ENCODE data around the gene USP16. TPM values are rescaled to one million over a fixed set of nuclear protein-coding genes. Genes with fewer than 3 reads are reported as not detected.
"Not testable (repeated sequence)": the region's sequence is repeated elsewhere in the genome, so short reads cannot be mapped to it uniquely, and the experiment has no call there.

USP16 gene
- polyA plus RNA-seq, 2 of the 4 experiments (the other 2 are of a cell fraction) = 23.6 to 40.7 TPM

GRCh38 chr21:28986677-28987076 is 37.8 kb upstream of the USP16 start:
- DNase-seq (ENCODE audit: low read depth in 1 of 2, low spot score in 1 of 2) (no peak), ATAC-seq (no peak), FAIRE-seq (no peak)
- POLR2A ChIA-PET = interaction anchor here (0.8 kb wide), 1 partner anchor 16 kb away, joined by 3 read pairs; no protein-coding TSS in a partner anchor
- Histone ChIP-seq H3K4me1 (0 out of 3 replicates have a peak, but pooled peaks cover 6% of the 10 kb centered on the region), H3K27ac (no peak overlapping the region), H3K4me2 (no peak overlapping the region), H3K9me3 (no peaks in the 10 kb centered on the region), H3K4me3 (no peak overlapping the region)
- 94% methylated on average over 4 of the region's 4 CpGs for WGBS (ENCODE audit: missing lambda C conversion rate)
- CTCF ChIA-PET = no interaction called here
- TF ChIP-seq HOXB5 (CRISPR knock-in tag; IDR thresholded peaks at IDR 0.05) = no peak
- TF ChIP-seq ZFP36 (IDR thresholded peaks at IDR 0.05; ENCODE audit: borderline replicate concordance, partially characterized antibody) = no peak
- no peak for TF ChIP-seq HDAC2 (IDR thresholded peaks at IDR 0.05)
- no peak for TF ChIP-seq SREBF2 (IDR thresholded peaks at IDR 0.05)
- no peak for TF ChIP-seq RCOR1 (IDR thresholded peaks at IDR 0.05; ENCODE audit: low read depth, low read length)
- TF ChIP-seq NR3C1 (IDR thresholded peaks at IDR 0.05) = no peak
- TF ChIP-seq GATA3 (IDR thresholded peaks at IDR 0.05; ENCODE audit: borderline replicate concordance) = no peak
- TF ChIP-seq TFCP2L1 (CRISPR knock-in tag; IDR thresholded peaks at IDR 0.05) = no peak

- CTCF ChIA-PET; H3K4me3 ChIP-seq; H3K4me1 ChIP-seq; H3K9me3 ChIP-seq; ATAC-seq; FAIRE-seq; H3K27ac ChIP-seq; H3K4me2 ChIP-seq; DNase-seq (ENCODE audit: low read depth in 1 of 2, low spot score in 1 of 2); POLR2A ChIA-PET: not testable (repeated sequence)
- 88% methylated on average over 6 of the region's 6 CpGs for WGBS (ENCODE audit: missing lambda C conversion rate)
These were observed 36.3 kb upstream of the USP16 start for GRCh38 chr21:28988146-28988545.

- H3K9me3 ChIP-seq = no peaks in the 10 kb centered on the region
- POLR2A ChIA-PET = interaction anchor here (0.9 to 1.8 kb wide), 4 partner anchors 11 to 86 kb away, joined by 4 to 49 read pairs (median 5); partner anchors contain the start of genes RWDD2B and USP16
- DNase-seq (ENCODE audit: low read depth in 1 of 2, low spot score in 1 of 2) = no peak
- CTCF ChIA-PET = no interaction called here
- peak overlapping the region; percentile 94 for H3K4me3 ChIP-seq
- TF ChIP-seq ZNF302 (CRISPR knock-in tag; IDR thresholded peaks at IDR 0.05) (no peak), FOSL2 (IDR thresholded peaks at IDR 0.05) (no peak), FOSL2 (CRISPR knock-in tag; IDR thresholded peaks at IDR 0.05) (no peak), KDM5A (IDR thresholded peaks at IDR 0.05) (no peak), TP53 (CRISPR knock-in tag; IDR thresholded peaks at IDR 0.05) (no peak), REST (IDR thresholded peaks at IDR 0.05) (no peak), SMC3 (IDR thresholded peaks at IDR 0.05) (no peak), CHD4 (IDR thresholded peaks at IDR 0.05; ENCODE audit: borderline replicate concordance) (no peak), RCOR1 (IDR thresholded peaks at IDR 0.05; ENCODE audit: low read depth, low read length) (no peak), POLR2AphosphoS2 (conservative IDR thresholded peaks at IDR 0.05; ENCODE audit: low read length) (no peak), HES2 (IDR thresholded peaks at IDR 0.05) (no peak), HOXA7 (CRISPR knock-in tag; IDR thresholded peaks at IDR 0.05) (no peak), ESRRA (IDR thresholded peaks at IDR 0.05; ENCODE audit: borderline replicate concordance, low read length) (no peak), HMGXB4 (CRISPR knock-in tag; IDR thresholded peaks at IDR 0.05; ENCODE audit: borderline replicate concordance) (no peak)
- no peak for FAIRE-seq
- H3K4me2 ChIP-seq = peak overlapping the region; percentile 97
- ATAC-seq = peak; percentile 17 to 22; a peak in 4 of 6 replicates
- peak overlapping the region; percentile 79 to 96 for H3K27ac ChIP-seq
- 6% methylated on average over 14 of the region's 14 CpGs for WGBS (ENCODE audit: missing lambda C conversion rate)
- H3K4me1 ChIP-seq = peaks cover 10% of the 10 kb centered on the region; the same call in 1 of the 3 replicates
These were observed 32.5 kb upstream of the USP16 start for GRCh38 chr21:28991861-28992525.
